ENCODE data around the gene SERGEF.

The SERGEF gene

DNA sequence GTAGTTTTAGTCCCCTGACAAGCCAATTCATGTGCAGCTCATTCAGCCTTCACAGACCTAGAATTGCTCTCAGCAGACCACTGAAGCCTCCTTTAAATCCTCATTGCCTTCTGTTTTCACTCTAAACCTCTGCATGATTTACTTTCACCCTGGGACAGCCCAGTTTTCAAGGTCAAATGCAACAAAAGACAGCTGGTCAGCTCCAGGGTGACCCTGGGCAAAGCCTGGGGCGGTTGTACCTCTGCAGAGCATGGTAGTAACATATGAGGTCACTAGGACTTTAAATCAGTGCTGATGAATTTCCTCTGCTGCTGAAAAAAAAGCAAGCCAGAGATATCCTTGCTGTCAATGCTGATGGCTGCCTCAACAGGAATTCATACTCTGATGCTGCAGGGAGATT lies 62.2 kb downstream of the SERGEF start:
- DNase-seq = no peak

DNA sequence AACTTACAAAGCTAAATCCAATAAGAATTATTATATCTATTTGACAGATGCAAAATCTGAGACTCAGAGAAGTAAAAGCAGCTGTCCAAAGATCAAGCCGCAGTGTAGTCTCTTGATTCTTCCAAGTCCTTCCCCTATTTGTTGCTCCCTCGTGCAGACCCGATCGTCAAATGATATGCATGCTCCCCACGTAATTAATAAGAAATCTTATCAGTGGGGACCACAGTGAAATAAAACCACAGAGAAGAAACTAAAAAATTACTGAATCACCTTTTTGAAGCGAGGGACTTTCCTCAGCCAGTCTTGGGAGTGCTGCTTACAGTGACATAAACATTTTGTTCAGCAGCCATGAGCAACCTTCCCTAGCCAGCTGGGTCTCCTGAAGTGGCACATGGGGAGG lies 64.6 kb downstream of the SERGEF start:
- DNase-seq = no peak

DNA sequence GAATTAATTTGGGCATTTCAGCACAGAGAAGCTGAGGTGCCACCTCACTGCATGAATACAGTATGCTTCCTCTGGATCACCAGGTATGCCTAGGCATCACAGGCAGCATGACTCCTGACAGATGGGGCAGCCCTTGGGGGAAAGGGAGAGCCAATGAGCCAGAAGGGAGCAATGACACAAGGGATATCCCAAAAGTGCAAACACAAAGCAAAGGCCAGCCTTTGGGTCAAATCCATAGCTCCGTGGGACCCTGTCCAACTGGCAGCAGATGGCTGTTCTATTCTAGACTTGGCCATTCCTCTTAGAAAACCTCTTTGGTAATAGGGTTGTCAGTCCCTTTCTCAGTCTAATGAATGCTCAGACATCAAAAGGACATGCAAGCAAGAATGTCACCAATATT lies 73.3 kb downstream of the SERGEF start:
- peak; percentile 86 for DNase-seq

DNA sequence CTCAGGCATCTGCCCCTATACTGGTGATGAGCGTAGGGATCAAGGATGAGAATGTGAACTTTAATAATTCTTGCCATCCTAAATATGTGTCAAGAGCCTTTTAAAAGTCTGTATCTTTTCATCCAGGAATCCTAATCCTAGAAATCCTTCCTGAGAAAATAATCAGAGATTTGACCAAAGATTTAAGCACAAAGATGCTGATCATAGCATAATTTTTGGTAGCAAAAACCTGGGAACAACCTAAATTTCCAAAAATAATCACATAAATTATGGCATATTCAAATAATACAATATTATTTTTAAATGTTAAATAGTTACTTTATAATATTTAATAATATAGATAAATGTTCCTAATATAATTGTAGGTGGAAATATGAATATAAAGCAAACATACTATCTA lies 76.1 kb downstream of the SERGEF start:
- no peak for DNase-seq

DNA sequence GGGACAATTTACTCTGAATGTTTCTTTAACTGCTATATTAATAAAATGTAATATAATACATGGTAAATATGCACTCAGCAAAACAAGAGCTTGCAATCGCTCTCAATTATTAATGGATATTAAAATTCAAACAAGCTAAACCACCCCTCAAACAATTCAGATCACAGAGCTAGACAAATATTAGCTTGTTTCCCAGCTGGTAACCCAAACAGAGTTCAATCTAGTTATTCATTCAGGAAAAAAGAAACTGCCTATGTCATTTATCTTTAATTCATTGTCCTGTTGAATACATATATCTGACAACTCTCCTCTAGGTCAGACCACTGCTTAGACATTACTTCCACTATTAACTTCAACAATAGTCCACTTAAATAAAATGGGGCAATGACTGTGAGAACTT lies 78.7 kb downstream of the SERGEF start:
- no peak for DNase-seq

DNA sequence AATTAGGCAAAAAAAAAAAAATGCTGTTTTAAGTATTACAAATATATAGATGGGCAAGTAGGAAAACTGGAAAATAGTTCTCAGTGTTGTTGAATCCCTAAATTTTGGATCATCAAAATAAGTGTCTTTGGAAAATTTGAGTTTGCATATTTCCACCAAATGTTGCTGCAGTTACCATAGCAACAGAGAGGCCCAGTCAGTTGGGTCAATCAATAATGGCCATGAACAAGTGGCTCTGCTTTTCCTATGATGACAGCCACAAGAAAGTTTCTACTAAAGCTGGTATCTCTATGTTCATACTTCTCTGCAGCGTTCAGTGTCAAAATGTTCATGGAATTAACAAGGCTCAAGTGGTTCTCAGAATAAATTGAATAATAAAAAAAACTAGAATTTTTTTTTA lies 79.1 kb downstream of the SERGEF start:
- DNase-seq = no peak

DNA sequence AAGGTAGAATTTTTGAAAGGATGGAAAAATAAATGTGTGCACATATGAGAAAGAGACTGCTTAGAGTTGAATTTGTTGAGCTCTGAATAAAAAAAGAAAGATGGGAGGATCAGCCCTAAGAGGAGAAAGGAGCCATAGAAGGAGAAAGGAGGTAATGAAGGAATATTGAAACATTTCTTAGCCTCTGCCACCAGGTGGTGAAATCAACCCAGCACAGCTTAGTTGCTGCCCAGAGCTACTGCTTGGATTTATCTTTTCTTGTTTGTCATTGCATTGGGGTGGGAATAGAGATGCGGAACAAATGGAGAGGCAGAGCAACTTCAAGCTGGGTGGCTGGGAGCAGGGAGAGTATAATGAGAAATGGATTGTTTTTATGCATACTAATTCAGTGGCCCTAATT lies 80.4 kb downstream of the SERGEF start:
- DNase-seq = peak; percentile 13

DNA sequence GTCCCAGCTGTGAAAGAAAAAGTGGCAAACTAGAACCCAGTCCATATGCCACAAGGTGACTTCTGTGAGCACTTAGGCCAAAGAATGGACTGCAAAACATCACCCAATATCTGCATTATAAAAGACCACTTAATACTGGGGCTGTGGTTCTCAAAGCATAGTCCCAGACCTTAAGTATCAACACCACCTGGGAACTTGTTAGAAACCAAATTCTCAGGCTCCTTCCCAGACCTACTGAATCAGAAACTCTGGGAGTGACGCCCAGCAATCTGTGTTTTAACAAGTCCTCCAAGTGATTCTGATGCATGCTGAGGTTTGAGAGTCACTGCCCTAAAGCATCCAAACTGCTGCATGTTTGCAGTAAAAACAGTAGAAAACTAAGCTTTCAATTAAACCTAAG lies 81.3 kb downstream of the SERGEF start:
- no peak for DNase-seq

DNA sequence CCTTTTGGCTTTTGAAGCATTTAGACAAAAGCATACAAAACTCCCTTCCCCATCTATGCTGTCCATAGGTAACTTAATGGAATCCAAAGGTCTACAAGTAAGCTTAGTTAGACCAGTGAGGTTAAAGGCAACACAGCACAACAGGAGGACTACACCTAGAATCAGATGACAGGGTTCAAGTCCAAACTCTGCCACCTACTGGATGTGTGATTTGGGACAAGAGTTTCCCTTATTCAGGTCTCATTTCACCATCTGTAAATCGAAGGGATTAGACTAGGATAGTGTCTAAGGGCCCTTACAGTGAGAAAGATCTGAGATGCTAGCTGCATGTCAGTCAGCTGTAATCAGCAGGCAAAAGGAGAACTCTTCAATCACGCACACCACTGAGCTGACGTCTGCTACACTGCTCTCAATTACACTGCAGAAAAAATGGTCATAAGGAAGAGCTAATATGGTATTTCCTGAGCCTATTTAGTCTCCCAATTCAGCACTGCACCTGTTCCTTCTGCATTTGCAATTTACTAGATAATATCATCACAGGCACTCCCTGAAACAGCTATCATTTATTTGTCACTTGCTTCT lies 82.2 kb downstream of the SERGEF start:
- peak; percentile 17 for DNase-seq

DNA sequence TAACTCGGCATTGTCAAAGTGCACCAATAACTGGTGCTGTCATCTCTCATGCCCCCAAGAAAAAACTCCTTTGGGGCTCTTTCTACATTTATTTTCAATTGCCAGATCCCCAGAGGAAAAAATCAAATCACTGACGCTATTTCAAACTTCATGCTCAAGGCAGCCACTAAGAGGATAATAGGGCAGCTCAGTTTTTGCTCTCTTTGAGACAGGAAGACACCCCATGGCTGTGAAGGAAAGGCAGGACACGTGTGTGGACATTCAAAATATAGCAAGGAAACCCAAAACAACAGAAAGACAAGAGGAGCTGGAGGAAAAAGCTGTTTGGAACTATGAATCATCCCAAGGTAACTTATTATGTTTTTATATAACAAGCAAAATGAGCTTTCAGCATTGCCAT lies 83.7 kb downstream of the SERGEF start:
- no peak for DNase-seq

DNA sequence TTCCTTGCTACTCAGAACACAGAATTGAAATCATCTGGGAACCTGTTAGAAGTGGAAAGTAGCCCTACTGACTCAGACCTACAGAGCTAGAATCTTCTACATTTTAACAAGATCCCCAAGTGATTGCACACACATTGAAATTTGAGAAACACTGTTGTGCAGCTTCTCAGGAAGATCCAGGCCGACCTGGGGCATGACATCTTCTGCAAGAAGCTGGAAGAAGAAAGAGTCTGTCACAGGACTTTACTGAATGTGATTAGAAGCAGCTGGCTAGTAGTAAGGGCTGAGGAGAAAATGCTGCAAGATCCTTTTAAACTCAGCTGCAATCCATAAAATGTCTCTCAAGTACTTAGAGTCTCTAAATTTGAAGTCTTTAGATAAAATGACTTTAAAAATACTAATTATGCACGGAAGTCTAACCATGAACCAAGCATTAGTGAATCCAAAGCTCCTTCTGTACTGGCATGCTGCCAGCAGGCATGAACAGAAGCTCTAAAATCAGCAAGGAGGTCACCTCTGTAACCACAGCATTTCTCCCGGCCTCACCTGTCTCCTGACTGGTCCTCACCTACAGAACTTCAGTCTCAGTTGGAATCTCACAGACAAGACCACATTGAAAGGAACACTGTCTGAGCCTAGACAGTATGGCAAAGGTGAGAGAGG lies 85.0 kb downstream of the SERGEF start:
- DNase-seq = peak; percentile 48

DNA sequence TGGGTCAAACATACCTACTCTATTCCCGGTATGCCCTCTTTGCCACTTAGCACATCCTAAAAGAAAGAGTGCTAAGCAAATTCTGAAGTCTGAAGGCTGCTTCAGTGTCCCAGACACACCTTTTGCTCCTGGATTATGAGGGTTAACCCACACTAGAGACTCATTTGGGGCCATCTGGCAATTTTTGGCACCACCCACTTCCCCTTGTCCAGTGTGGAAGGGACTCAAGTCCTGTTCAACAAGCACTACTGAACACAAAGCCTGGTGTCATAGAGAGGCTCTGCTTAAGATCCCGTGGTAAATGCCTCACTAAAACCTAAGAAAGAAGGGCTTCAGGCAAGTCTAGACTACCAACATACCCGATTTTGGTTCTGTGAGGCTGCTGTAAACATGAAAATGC lies 85.8 kb downstream of the SERGEF start:
- DNase-seq = no peak

DNA sequence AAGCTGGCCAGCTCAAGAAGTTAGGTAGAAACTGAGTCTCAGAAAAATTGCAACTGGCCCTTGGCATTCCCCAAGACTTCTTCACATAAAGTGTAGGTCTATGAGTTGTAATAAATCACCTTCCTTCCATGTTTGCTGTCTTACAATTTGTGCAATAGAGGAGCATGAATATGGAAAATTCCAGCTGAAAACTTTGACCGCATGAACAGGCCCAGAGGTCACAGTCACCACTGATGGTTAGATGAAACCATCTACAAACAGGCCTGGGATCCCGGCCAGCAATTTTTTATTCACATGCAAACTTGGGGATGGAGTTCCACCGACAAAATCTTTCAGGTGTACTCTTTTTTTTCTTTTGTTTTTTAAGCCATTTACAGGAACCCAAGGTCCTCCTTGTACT lies 88.1 kb downstream of the SERGEF start:
- DNase-seq = no peak

DNA sequence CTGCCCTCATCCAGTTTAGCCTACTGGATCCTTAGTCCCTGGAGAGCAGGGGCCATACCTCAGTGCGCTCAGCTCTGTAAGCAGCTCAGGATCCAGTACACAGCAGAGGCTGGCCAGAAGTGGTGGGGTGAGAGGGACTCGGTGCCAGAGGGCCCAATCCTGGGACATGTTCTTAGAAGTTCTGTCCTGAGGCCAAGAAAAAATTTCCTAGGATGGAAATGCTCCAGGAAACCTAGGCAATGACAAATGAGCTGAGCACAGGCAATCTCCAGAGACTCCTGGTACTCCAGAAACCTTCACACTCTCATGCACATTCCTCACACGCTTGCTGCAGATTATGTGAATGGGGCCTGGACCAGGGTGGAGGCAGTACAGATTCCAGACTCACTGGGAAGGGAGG lies 89.6 kb downstream of the SERGEF start:
- no peak for DNase-seq

DNA sequence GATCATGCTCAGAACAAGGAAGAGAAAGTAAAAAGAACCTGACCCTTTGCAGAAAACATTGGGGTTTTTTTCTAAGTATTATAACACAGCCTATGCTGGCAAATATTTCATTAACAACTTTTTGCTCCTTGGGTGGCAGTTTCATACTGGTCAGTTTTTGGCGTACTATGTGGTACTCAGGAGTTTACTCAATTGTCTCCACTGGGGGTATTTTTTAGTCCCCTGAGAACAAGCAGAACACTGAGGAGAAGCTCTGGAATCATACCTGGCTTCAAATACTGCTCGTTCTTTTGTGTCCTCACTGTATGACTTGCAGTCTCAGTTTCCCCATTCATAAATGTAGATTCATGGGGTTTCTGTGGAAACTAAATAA lies 90.4 kb downstream of the SERGEF start:
- no peak for DNase-seq

DNA sequence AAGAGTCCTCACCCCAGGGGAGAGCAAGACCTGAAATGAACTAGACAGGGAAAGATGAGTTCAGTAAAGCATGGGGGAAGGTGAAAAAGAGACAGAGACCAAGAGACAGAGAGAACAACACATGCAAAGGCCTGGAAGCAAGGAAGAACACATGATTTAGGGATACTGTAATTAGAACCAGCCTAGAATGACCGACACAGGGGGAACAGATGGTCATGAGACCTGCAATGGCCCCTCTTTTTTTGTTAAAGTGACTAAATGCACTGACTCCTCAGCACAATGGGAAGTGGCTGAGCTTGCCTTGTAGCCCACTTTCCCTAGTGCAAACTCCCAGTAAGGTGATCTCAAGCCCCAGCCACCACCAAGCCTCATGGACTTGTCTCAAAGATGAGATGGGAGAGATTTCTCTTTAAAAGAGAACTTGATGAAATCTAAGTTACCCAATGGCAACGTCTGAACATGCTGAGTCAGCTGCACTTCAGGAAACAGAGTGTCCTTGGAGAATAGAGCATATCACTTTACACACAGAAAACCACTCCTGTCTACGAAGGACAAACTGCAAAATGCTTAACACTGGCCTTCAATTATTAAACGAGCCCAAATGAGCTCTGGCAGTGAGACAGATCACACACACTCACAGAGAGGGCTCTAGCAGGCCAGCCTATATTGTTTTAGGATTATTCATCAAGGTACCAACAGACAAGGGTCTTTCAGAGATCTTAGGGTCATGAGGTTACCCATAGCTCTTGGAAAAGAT lies 91.0 kb downstream of the SERGEF start:
- DNase-seq = peak; percentile 90

DNA sequence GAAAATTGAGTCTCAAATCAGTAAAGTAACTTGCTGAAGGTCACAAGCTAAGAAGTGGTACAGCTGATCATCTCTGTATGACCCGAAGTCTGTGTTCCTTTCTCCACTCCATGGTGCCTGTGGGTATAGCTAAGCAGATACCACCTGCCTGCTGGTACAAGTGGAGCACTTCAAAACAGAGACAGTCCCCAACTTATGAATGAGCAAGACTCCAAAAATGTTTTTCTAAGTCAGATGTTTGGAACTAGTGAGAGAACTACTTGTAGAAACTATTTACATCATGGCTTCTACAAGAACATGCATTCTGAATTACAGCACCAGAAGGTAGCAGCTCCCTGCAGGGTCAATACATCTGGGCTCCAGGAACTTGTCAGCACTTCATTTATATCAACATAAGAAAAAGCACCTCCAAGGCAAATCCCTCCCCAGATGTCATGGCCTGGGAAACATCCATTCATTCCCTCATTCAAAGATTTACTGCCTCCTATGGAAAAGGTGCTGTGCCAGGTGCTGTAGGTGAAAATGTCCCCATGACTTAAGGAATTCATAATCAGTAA lies 94.7 kb downstream of the SERGEF start:
- DNase-seq = peak; percentile 54

DNA sequence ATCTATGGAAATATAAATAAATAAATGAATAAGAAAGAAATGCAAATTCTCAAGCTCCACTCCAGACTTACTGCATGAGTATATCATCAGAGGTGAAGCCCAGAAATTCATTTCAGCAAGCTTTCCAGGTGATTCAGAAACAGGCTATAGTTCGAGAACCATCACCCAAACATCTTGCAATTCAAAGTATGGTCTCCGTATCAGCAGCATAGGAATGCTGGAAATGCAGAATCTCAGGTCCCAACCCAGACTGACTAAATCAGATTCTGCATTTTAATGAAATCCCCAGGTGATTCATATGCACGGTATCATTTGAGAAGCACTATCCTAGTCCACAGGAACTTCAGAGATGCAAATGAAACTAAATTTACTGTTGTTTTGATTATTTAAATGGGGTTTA lies 95.3 kb downstream of the SERGEF start:
- DNase-seq = no peak

DNA sequence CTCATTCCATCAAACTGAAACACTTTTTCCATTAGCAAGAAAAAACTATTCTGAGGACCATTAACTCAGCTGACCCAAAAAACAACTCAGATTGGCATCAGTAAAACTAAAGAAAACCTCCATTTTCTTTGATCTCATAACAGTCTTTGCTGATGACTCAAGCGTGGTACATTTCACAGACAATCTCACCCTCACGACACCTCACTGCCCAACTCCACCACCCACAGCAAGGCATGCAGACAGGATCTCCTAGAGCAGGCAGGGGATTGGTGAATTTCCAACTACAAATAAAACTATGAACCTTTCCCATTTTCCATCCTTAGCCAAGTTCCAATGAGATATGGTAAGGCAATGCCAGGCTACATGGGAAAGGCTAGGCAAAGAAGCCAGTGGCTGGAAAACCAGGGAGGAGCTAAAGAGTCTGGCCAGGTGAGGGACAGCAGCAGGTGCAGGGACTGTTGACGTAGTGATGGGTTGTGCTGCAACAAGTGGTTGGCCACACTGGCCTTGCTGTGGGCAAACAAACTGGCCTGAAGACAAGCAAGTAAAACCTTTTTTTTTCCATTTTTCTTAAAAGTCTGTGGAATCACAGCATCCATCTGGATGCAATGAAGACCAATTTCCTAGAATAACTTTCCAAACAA lies 97.2 kb downstream of the SERGEF start:
- DNase-seq = peak; percentile 8

DNA sequence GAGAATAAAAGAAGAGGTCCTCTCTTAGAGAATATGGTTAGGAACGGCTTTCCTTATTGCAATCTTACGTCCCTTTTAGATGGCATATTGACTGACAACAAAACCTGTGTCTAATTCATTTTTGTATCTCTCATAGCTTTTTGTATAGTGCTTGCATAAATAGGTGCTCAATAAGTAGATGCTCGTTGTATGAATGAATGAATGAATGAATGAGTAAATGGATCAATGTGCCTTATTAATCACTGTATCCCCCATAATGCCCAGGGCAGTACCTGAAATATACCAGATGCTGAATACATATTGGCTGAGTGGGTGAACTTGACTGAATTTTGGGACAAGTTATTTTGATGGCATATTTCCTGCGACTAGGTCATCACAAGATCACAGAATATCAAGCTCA lies 97.9 kb downstream of the SERGEF start:
- DNase-seq = no peak

DNA sequence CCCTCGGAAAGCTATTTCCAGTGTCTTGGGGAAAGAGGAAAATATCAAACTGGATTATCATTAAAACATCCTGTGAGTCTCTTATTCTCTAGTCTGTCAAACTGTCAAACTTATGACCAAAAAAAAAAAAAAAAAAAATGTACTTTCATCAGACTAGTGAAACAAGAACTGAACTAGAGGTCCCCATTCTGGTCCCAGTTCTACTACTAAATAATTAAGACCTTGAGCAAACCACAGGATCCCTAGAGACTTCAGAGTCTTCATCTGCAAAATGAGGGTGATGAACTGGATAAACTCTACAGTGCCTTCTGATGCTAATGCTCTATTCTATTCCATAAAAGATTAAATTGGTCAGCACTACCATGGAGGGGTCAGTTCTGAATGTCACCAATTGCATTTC lies 105.8 kb downstream of the SERGEF start:
- no peak for DNase-seq

DNA sequence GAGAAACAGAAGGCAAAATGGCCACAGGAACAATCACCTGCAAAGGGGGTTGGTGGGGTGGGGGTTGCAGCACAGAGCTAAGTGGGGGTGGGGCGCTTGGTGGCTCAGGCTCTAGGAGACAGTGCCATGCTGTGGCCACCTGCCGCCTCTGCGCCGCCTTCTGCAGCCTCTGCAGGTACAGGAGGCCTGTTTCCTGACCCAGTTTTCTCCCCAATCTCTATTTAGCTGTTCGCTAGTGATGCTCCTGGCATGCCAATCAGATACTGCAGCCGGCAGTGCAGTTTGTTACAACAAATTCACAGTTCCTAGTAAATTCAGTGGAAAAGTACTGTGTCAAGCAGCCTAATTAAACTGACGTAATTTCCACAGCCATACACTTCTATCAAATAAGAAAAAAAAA lies 106.4 kb downstream of the SERGEF start:
- peak; percentile 64 for DNase-seq

DNA sequence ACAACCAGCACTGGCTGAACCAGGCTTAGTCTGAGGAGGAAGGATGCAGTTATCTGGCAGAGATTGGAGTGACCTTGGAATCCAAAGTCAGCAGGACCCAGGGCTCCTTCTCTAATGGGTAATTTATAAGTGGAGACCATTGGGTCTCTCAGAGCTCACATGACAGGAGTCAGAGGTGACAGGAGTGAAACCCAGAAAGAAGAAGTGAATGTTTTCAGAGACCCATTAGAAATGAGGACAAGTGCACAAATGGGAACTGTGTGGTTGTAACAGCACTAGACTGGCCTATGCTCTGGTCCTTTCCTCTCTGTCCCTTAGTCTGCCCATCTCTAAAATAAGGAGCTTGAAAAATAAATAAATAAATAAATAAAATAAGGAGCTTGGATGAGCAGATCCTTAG lies 107.4 kb downstream of the SERGEF start:
- DNase-seq = no peak

DNA sequence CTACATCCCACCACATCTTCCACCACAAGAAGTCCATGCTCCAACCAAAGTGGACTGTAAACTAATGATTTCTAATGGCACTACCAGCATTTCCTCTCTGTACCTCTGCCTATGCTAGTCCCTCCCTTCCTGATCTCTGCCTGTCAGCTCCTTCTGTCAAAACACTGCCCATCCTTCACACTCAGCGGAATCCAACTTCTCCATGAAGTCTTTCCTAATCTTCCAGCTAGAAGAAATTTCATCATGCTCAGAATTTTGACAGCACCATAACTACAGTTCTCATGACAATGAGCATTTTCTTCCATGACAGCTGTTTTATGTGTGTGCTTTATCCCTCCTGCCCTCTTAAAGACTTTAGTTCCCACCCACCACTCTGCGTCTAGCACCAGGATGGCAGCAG lies 111.4 kb downstream of the SERGEF start:
- DNase-seq = no peak
